ENCODE results near the gene SWAP70.

SWAP70 gene

DNA sequence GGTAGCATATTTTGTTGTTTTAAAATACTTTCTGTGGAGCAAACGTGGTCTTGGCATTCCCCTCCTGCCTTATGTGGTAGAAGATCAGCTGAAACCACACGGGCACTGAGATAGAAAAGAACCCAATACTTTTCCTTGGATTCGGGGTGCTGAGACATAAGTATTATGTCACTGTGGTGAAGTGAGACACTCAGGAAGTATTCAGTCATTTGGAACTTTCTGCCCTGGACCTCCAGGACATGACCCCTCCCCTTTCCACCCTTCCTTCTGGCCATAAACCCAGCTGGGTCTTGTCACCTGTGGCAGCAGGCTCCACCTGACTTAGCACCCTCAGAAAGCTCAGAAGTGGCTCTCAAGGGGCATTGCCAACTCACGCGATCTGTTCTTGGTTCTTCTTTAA lies 123.4 kb downstream of the SWAP70 start:
- DNase-seq (ENCODE audit: extremely low read depth, low read depth), result no peak
- TF ChIP-seq, protein P1, sequence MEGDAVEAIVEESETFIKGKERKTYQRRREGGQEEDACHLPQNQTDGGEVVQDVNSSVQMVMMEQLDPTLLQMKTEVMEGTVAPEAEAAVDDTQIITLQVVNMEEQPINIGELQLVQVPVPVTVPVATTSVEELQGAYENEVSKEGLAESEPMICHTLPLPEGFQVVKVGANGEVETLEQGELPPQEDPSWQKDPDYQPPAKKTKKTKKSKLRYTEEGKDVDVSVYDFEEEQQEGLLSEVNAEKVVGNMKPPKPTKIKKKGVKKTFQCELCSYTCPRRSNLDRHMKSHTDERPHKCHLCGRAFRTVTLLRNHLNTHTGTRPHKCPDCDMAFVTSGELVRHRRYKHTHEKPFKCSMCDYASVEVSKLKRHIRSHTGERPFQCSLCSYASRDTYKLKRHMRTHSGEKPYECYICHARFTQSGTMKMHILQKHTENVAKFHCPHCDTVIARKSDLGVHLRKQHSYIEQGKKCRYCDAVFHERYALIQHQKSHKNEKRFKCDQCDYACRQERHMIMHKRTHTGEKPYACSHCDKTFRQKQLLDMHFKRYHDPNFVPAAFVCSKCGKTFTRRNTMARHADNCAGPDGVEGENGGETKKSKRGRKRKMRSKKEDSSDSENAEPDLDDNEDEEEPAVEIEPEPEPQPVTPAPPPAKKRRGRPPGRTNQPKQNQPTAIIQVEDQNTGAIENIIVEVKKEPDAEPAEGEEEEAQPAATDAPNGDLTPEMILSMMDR (IDR thresholded peaks at IDR 0.05; ENCODE audit: low read depth, low read length), result no peak

DNA sequence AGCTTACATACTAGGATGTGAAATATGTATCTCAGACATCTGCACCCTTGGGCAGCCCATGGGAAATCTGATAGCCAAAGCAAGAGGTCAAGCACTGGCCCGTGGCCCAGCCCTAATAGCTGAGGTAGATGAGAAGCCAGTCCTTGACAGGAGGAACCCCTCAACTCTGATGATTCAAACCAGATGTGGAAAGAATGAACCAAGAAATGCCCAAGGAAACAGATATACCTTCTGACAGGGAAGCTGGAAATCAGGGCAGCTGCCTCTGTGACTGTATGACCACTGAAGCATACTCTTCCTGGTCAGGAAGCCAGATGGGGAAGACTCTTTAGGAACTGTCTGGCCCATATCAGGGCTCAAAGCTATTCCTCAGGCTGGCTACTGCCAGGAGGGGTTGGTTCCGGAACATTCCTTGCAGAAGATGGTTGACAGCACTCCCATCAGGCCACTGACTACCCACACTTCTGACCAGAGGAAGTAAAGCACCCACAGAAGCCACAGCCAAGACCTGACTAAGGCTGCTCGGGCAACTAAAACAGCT lies 124.2 kb downstream of the SWAP70 start:
- TF ChIP-seq, protein P1 (IDR thresholded peaks at IDR 0.05; ENCODE audit: low read depth, low read length), result no peak
- peak; percentile 98 for DNase-seq (ENCODE audit: extremely low read depth, low read depth)

DNA sequence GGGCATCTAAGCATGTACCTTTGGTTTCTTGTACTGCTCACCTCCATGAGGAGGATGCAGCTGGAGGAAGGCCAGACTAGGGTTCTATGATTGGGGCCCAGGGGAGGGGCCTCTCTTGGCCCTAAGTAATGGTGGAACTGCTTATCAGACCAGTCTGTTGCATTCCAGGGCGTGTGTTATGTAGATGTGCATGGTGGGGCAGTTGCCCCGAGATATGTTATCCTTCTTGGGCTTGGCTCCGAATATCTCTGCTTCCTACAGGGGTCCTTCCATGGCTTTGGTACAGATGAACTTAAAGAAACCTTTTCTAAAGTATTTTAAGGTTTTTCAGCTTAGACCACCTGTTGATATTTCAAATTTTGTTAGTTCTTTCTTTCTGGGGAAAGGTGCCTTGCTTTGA lies 126.0 kb downstream of the SWAP70 start:
- TF ChIP-seq, protein P1 (IDR thresholded peaks at IDR 0.05; ENCODE audit: low read depth, low read length), result no peak
- DNase-seq (ENCODE audit: extremely low read depth, low read depth), result no peak

DNA sequence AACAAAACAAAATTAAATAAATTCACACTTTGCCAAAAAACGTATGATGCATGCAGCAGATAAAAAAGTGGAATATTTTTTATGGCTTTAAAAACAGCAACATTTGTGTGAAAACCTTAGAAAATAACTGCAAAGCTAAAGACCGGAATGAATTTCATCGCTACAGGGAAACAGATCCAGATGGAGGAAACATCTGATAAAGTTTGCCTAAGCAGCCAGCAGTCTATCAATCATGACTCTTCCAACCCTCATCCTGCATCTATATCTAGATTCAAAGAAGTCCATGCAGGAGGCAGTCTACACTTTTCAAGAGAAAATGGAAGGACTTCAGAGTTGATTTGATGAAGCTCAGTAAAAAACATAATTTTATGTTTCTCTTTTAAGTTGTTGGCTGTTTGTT lies 126.8 kb downstream of the SWAP70 start:
- no peak for DNase-seq (ENCODE audit: extremely low read depth, low read depth)
- TF ChIP-seq, protein P1 (IDR thresholded peaks at IDR 0.05; ENCODE audit: low read depth, low read length), result no peak

DNA sequence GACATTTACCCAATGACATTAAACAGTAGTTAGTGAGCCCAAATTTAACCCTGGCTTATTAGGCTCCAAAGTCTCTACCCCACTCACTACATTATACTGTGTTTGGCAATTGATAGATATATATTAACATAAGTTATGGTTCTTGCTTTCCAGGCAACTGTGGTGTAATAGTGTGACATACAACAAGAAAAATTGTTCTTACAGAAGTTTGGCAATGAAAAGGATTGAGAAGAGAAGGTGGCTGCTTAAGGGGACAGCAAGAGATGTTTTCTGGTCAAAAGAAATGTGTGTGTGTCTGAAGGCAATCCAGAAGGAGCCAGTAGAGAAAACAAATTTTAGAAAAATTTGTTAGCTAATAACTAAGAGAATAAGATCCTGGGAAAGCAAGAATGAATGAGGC lies 132.4 kb downstream of the SWAP70 start:
- no peak for DNase-seq (ENCODE audit: extremely low read depth, low read depth)
- TF ChIP-seq, protein P1 (IDR thresholded peaks at IDR 0.05; ENCODE audit: low read depth, low read length), result no peak

DNA sequence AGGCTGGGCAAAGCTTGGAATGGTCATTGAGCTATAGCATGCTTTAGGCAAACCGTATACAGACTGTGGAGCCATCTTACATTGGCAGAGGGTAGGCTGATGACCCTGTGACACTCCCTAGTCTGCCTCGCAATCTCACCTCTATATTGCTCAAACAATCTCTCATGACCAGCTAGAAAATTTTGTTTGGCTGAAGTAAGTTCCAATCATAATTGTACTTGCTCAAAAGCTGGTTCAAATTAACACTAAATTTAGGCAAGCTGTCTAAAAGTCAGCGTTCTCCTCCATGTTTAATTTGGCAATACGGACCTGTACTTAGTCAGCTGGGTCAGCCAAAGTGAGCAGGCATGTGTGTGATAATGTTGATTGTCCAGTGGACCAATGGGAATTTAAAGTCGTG lies 133.0 kb downstream of the SWAP70 start:
- TF ChIP-seq, protein P1 (IDR thresholded peaks at IDR 0.05; ENCODE audit: low read depth, low read length), result no peak

DNA sequence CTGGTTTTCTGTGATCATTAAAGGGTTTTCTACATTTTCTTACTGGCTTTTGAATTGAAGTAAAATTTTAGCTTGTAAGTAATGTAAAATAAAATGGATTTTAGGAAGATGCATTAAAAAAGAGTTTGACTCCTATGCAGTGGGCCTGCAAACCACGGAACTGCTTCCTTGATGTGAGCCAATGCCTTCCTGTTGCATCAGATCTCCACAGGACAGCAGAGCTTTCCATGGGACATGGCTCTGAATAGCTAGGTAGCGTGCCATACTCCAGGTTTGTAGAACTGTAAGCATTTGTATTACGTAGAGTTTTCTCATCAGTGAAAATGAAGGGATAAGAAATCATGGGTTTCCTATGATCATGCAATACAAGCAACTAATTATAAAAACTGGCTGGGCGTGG lies 133.4 kb downstream of the SWAP70 start:
- no peak for DNase-seq (ENCODE audit: extremely low read depth, low read depth)
- TF ChIP-seq, protein P1 (IDR thresholded peaks at IDR 0.05; ENCODE audit: low read depth, low read length), result no peak

More for the DNA sequence above, 133.0 kb downstream of the SWAP70 start:
- peak; percentile 73 for DNase-seq (ENCODE audit: extremely low read depth, low read depth)

All from AG09319 (cell line).